22Rv1 (cell line): Measurements from ENCODE around the gene SCN4B.

Experiments used
- CTCF ChIP-seq: fragments of 450-650 bp; IDR thresholded peaks from 2 replicates; pipeline ENCODE4 v1.5.1; 2017; ENCODE audit warnings: mild to moderate bottlenecking
- ZFX ChIP-seq: fragments of 450-650 bp; IDR thresholded peaks from 2 replicates; pipeline ENCODE4 v1.6.1; 2017; ENCODE audit warnings: antibody characterized with exemption, borderline replicate concordance

- TF ChIP-seq CTCF = no peak
- TF ChIP-seq ZFX = no peak
These were observed 26.4 kb downstream of the SCN4B start for GRCh38 chr11:118126082-118126838.
